Activated T-cell treated with anti-CD3 and anti-CD28 coated beads, Interleukin-2, amount 50 U/mL, for 48 hours (primary cell): ENCODE results near the gene KLHL41.
"Not testable (repeated sequence)": the region's sequence is repeated elsewhere in the genome, so short reads cannot be mapped to it uniquely, and the experiment has no call there.

ENCODE experiments used
- DNase-seq, 2 experiments: peaks; one replicate each; pipeline ENCODE4 v3.0.0-alpha.2; 2020

KLHL41 gene

GRCh38 chr2:169510496-169510895 is 994 bp downstream of the KLHL41 start:
- DNase-seq: no peak

- no peak for DNase-seq
Measured at GRCh38 chr2:169511818-169512217, 2.3 kb downstream of the KLHL41 start.

GRCh38 chr2:169512525-169512924 is 3.0 kb downstream of the KLHL41 start:
- no peak for DNase-seq

GRCh38 chr2:169513094-169513493 is 3.6 kb downstream of the KLHL41 start:
- DNase-seq: no peak

- no peak for DNase-seq
Measured at GRCh38 chr2:169513926-169514325, 4.4 kb downstream of the KLHL41 start.

GRCh38 chr2:169514758-169515157 is 5.3 kb downstream of the KLHL41 start:
- DNase-seq: not testable (repeated sequence)

GRCh38 chr2:169516488-169516995 is 7.0 kb downstream of the KLHL41 start:
- not testable (repeated sequence) for DNase-seq

- no peak for DNase-seq
Measured at GRCh38 chr2:169520896-169521295, 11.4 kb downstream of the KLHL41 start.

GRCh38 chr2:169523681-169524080 is 14.2 kb downstream of the KLHL41 start:
- no peak for DNase-seq

- no peak for DNase-seq
Measured at GRCh38 chr2:169525434-169525833, 15.9 kb downstream of the KLHL41 start.

GRCh38 chr2:169526451-169526850 is 16.9 kb downstream of the KLHL41 start:
- no peak for DNase-seq

- peak; percentile 82 to 85 for DNase-seq
Measured at GRCh38 chr2:169528271-169528701, 18.8 kb downstream of the KLHL41 start.

GRCh38 chr2:169539460-169539859 is 30.0 kb downstream of the KLHL41 start:
- DNase-seq: not testable (repeated sequence)

GRCh38 chr2:169540146-169540545 is 30.6 kb downstream of the KLHL41 start:
- DNase-seq: no peak

- DNase-seq: no peak
Measured at GRCh38 chr2:169542433-169542832, 32.9 kb downstream of the KLHL41 start.

- DNase-seq: no peak
Measured at GRCh38 chr2:169546756-169547155, 37.3 kb downstream of the KLHL41 start.

- no peak for DNase-seq
Measured at GRCh38 chr2:169561364-169561763, 51.9 kb downstream of the KLHL41 start.

GRCh38 chr2:169562084-169562483 is 52.6 kb downstream of the KLHL41 start:
- not testable (repeated sequence) for DNase-seq

GRCh38 chr2:169562519-169562918 is 53.0 kb downstream of the KLHL41 start:
- DNase-seq: no peak

GRCh38 chr2:169565686-169566085 is 56.2 kb downstream of the KLHL41 start:
- no peak for DNase-seq

GRCh38 chr2:169569948-169570347 is 60.4 kb downstream of the KLHL41 start:
- DNase-seq: no peak

- not testable (repeated sequence) for DNase-seq
Measured at GRCh38 chr2:169570752-169571151, 61.2 kb downstream of the KLHL41 start.

- no peak for DNase-seq
Measured at GRCh38 chr2:169571571-169571970, 62.1 kb downstream of the KLHL41 start.

GRCh38 chr2:169572189-169572588 is 62.7 kb downstream of the KLHL41 start:
- no peak for DNase-seq

- DNase-seq: no peak
Measured at GRCh38 chr2:169572821-169573159, 63.3 kb downstream of the KLHL41 start.
